HG03139 (cell line): ENCODE results near the gene TPCN1.

ENCODE experiments used
- ATAC-seq: cut with Tn5 transposase; IDR thresholded peaks from one replicate; pipeline ENCODE4 v1.9.1; 2021; ENCODE audit not compliant: unreplicated experiment

The TPCN1 gene

DNA sequence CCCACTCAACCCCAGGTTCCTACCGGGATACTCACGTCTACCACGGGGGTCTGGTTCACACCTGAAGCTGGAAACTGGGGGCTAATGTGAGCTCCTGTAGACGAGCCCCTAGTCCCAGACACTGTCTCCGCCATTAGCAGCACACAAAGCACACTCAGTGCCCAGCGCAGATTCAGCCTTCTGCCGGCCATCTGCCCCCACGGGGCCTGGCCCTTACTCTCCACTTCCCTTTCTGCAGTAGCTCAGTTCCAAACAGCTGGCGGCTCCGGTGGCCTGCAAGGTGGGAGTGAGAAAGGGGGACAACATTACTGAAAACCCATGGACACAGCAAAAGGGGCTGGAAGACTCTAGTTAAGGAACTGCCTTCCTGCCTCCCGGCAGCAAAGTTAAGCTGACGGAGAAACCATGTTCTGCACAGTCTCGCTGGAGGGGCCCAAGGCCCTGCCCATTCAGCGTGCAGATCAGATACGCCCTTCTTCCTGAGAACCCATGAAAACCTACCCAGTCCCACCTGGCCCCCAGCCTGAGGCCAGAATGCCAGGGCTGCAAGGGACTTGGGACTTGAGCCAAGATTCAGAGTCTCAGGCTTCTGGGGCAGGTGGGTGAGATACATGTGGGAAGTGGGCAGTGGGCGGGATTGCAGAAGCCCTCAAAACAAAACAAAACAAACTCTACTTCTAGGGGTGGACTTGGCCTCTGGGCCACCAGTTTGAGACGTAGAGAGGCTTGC is 111.6 kb downstream of the TPCN1 start:
- ATAC-seq: no peak

DNA sequence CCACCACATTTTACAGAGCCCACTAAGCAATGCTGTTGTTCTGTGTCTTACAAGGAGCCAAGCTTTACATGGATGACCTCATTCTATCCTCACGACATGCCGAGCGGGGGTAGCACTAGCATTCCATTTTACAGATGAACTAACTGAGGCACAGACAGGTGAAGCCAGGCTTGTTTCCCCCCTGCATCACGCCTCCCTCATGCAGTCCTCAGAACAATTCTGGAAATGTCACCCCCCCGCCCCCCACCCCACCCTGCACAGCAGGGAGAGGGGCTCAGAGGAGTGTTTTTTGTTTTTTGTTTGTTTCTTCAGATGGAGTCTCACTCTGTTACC is 112.1 kb downstream of the TPCN1 start:
- ATAC-seq: no peak

DNA sequence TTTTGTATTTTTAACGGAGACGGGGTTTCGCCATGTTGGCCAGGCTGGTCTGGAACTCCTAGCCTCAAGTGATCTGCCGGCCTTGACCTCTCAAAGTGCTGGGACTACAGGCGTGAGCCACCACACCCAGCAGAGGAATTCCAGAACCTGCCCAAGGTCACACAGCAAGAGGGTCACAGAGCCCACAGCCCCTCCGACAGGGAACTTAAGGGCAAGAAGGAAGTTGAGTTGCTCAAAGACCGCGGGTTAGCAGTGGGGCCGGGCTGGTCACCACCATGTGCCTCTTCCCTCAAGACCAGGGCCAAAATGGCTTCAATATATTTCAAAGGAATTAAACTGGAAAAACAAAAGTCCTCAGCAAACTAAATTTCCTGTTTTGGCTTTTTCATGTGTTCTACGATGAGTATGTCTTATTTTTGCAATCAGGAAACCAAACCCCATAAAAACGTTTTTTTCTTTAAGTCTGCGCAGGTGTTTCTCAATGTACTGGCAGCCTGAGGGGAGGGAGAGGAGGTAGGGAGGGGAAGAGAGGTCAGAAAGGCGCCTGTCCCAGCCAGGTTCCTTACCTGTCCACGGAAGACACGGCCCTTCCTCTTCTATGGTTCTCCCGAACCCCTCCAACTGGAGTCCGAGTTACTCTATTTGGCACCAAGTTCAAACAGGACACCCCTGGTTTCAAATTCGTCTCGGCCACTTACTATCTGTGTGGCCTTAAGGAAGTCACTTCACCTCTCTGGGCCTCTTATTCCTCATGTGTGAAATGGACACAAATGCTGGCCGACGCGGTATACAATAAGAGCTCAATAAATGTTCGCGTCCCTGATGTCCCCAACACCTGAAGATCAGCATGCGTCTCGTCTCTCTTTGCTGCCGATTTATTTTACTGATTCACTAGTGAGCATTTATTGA is 112.9 kb downstream of the TPCN1 start:
- peak; percentile 5 for ATAC-seq

DNA sequence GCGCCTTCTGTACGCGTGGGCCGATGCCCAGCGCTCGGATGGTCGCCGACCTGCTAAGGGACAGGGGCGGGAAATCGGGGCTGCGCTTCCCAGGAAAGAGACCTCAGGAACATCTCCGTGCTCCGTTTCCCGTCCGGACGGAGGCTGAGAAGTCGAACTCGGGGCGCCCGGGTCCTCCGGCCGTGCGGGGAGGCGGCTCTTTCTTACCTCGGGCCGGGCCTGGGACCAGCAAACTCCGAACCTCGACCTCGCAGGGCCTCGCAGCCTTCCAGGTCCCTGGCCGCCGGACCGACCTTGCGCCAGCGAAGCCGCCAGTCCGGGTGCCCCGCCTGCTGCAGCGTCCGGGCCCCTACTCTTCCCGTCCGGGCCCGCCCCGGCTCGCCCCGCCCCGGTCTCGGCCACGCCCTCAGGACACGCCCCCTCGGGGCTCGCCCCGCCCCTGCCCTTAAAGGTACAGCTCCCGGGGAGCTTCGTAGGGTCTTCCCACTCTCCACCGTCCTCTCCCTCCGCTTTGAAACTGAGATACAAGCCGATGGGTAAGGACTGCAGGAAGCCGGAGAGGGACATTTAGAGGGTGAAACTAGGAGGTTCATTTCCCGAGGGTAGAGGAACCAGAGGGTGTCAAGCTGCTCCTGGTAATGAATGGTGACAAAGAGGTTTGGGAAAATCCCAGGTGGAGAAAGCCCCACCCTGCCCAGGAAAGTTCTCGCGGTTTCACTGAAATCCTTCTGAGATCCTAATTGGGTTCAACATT is 113.7 kb downstream of the TPCN1 start, which contains the start of gene SLC8B1:
Gene SLC8B1 (minus strand): TSS at position 324 of the 754 bp plus-strand sequence. CDS start 2,231 bp downstream, outside the sequence.
- peak; percentile 94 for ATAC-seq

- no peak for ATAC-seq
Observed at GRCh38 chr12:113339540-113339939, 118.3 kb downstream of the TPCN1 start.

- no peak for ATAC-seq
Observed at GRCh38 chr12:113340061-113340460, 118.8 kb downstream of the TPCN1 start.

- no peak for ATAC-seq
Observed at GRCh38 chr12:113341535-113341934, 120.3 kb downstream of the TPCN1 start.

DNA sequence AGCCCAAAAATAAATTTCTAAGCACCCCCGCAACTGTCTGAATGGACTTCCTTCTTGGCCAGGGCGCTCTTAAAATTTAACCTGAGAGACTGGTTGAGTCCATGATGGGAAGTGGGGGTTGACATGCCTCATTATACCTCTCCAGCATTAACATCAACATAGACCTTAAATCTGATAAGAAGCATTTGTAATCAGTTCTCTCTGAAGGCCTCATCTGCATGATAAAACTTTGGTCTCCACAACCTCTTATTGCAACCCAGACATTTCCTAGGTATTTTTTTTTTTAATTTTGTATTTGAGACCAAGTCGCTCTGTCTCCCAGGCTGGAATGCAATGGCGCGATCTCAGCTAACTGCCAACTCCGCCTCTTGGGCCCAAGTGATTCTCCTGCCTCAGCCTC is 124.1 kb downstream of the TPCN1 start:
- no peak for ATAC-seq

DNA sequence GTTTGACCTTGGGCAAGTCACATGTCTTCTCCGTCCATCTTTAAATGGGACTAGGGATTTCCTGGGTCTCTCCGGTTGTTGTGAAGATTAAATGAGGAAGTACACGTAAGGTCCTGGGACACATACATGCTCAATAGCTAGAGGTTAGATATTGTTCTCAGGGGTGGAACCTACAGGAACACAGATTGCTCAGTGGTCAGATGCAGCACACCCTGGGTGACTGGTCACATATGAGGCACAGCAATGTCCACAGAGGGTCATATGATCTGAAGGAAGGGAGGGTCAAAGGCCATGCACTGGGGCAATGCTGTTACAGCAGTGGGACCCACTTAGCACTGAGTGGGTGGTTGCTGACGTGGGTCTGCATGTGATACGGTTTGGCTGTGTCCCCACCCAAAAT is 125.1 kb downstream of the TPCN1 start:
- ATAC-seq: no peak

GRCh38 chr12:113347107-113347506 is 125.8 kb downstream of the TPCN1 start:
- no peak for ATAC-seq

DNA sequence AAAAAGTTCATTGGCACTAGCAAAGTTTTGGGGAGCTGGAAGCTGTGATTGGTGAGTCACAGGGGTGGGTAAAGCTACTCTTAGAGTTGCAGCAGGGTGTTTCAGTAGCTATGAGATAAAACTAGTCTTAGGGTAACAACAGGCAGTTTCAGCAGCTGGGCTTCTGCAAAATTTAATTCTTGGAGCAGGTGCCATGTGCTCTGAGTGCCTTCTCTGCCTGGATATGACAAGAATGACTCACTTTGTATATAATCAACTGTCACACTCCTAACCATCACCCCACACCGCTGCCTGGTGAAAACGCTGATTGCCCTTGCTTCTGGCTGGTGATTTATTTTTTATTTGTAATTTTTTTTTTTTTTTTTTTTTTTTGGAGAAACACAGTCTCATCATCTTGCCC is 126.6 kb downstream of the TPCN1 start:
- ATAC-seq: no peak
